HL-60 (cell line): Measurements from ENCODE around the gene POLR1G.

Experiments
- CTCF ChIP-seq: IDR thresholded peaks from one replicate; pipeline ENCODE4 v1.5.1; 2011; ENCODE audit warnings: low read length, control low read depth, inconsistent platforms; ENCODE audit not compliant: insufficient read depth
- REST ChIP-seq: IDR thresholded peaks from 2 replicates; pipeline ENCODE4 v1.6.1; 2012; ENCODE audit warnings: low read depth; ENCODE audit not compliant: insufficient replicate concordance
- SPI1 ChIP-seq: IDR thresholded peaks from 2 replicates; pipeline ENCODE4 v1.6.1; 2012; ENCODE audit warnings: low read depth, mild to moderate bottlenecking, borderline replicate concordance

DNA sequence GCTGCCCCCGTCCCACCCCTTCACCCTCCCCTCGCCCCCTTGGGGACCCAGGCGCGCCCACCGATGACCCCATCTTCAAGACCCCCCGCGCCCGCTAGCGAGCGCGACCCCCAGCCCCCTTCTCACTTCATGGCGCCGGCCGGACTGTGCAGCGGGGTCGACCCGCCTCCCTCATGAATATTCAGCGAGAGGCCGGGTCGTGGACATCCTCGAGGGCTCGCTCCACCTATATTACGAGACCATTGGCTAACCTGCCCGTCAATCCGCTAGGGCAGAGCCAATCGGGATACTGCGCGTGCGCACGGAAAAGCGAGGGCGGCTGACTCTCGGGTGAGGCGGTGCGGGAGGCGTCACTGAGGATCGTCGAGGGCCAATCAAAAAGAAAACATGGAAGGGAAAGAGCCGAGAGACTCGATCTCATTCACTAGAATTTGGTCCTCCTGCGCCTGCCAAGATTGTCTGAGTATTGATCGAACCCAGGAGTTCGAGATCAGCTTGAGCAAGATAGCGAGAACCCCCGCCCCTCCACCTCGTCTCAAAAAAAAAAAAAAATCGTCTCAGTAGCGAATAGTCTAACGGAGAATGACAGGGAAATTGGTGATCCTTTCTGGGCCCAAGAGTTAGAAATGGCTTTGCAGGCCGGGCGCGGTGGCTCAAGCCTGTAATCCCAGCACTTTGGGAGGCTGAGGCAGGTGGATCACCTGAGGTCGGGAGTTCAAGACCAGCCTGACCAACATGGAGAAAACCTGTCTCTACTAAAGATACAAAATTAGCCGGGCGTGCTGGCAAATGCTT lies 35.8 kb upstream of the POLR1G start, which contains the start of gene ERCC2:
- TF ChIP-seq REST, result no peak
- no peak for TF ChIP-seq CTCF
- TF ChIP-seq SPI1, result no peak
